HL-60 (cell line): ENCODE measurements around the gene ASB16.

Experiments used
- DNase-seq, 2 experiments: peaks; one replicate each; pipeline ENCODE4 v3.0.0-alpha.2; 2010 to 2020; ENCODE audit warnings: low read depth in 1 of 2, low spot score in 1 of 2
- H3K27ac ChIP-seq: fragments of 250-450 bp; sonication (Bioruptor Pico); replicated peaks from 2 replicates; pipeline ENCODE4 v1.5.1; 2020; ENCODE audit warnings: mild to moderate bottlenecking, moderate library complexity
- H3K27me3 ChIP-seq: fragments of 250-450 bp; sonication (Bioruptor Pico); 2 replicates; pipeline ENCODE4 v1.5.1; 2021; ENCODE audit warnings: mild to moderate bottlenecking, moderate library complexity; ENCODE audit not compliant: insufficient read depth, poor library complexity, severe bottlenecking
- H3K4me3 ChIP-seq: replicated peaks from 2 replicates; pipeline ENCODE4 v1.5.1; 2011; ENCODE audit warnings: mild to moderate bottlenecking, control low read depth, low read length; ENCODE audit not compliant: insufficient read depth
- CTCF ChIP-seq: IDR thresholded peaks from one replicate; pipeline ENCODE4 v1.5.1; 2011; ENCODE audit warnings: low read length, control low read depth, inconsistent platforms; ENCODE audit not compliant: insufficient read depth
- GABPA ChIP-seq: IDR thresholded peaks from 2 replicates; pipeline ENCODE4 v1.6.1; 2012; ENCODE audit warnings: low read depth
- POLR2AphosphoS5 ChIP-seq: IDR thresholded peaks from 2 replicates; pipeline ENCODE4 v1.6.1; 2012; ENCODE audit warnings: low read depth
- REST ChIP-seq: IDR thresholded peaks from 2 replicates; pipeline ENCODE4 v1.6.1; 2012; ENCODE audit warnings: low read depth; ENCODE audit not compliant: insufficient replicate concordance
- SPI1 ChIP-seq: IDR thresholded peaks from 2 replicates; pipeline ENCODE4 v1.6.1; 2012; ENCODE audit warnings: low read depth, mild to moderate bottlenecking, borderline replicate concordance

Gene ASB16

GRCh38 chr17:44159519-44160210, 10.8 kb upstream of the ASB16 start:
- DNase-seq: no peak
- no peak for TF ChIP-seq REST
- no peak for TF ChIP-seq POLR2AphosphoS5
- no peak for TF ChIP-seq SPI1
- TF ChIP-seq GABPA: no peak
- TF ChIP-seq CTCF: no peak

GRCh38 chr17:44164476-44164875, 6.0 kb upstream of the ASB16 start:
- TF ChIP-seq REST: no peak
- TF ChIP-seq GABPA: no peak
- TF ChIP-seq SPI1: no peak
- no peak for TF ChIP-seq POLR2AphosphoS5
- no peak for TF ChIP-seq CTCF
- Histone ChIP-seq H3K4me3 (no peak overlapping the region), H3K27me3 (no peaks in the 10 kb centered on the region), H3K27ac (no peak overlapping the region)
- DNase-seq: no peak

More at GRCh38 chr17:44159519-44160210, 10.8 kb upstream of the ASB16 start:
- Histone ChIP-seq H3K27ac (no peak overlapping the region), H3K27me3 (no peaks in the 10 kb centered on the region), H3K4me3 (no peak overlapping the region)

- no peak overlapping the region for H3K27ac ChIP-seq
- no peak overlapping the region for H3K4me3 ChIP-seq
- H3K27me3 ChIP-seq: no peaks in the 10 kb centered on the region
- no peak for TF ChIP-seq POLR2AphosphoS5
- no peak for TF ChIP-seq GABPA
- no peak for TF ChIP-seq CTCF
- no peak for TF ChIP-seq REST
- TF ChIP-seq SPI1: no peak
- no peak for DNase-seq
Observed at GRCh38 chr17:44167181-44167861, 3.2 kb upstream of the ASB16 start.
